Measurements from ENCODE around the gene PLVAP.
A peak's percentile ranks its signal among the peaks of the same experiment; 100 is the strongest.

PLVAP gene, protein sequence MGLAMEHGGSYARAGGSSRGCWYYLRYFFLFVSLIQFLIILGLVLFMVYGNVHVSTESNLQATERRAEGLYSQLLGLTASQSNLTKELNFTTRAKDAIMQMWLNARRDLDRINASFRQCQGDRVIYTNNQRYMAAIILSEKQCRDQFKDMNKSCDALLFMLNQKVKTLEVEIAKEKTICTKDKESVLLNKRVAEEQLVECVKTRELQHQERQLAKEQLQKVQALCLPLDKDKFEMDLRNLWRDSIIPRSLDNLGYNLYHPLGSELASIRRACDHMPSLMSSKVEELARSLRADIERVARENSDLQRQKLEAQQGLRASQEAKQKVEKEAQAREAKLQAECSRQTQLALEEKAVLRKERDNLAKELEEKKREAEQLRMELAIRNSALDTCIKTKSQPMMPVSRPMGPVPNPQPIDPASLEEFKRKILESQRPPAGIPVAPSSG

DNA sequence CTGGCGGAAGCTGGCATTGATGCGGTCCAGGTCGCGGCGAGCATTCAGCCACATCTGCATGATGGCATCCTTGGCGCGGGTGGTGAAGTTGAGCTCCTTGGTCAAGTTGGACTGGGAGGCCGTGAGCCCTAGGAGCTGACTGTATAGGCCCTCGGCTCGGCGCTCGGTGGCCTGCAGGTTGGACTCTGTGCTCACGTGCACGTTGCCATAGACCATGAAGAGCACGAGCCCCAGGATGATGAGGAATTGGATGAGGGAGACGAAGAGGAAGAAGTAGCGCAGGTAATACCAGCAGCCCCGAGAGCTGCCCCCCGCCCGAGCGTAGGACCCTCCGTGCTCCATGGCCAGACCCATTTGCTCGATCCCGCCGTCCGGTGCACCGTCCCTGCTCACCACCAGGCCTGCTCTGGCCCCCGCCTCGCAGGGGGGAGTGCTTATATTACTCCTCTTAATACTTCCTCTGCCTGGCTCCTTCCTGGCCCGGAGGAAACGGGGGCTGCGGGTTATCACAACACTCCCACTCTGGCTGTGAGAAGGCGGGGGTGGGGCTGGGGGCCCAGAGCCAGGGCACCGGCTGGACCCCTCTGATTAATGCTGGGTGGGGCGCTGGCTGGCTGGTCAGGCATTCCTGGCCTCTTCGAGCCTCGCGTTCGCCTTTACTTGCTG, at the start of gene PLVAP:
Gene PLVAP, minus strand, starts transcription at position 408 of the 666 bp plus-strand sequence. Its CDS starts 54 bp downstream, at position 354.
- DNase-seq, result no peak

DNA sequence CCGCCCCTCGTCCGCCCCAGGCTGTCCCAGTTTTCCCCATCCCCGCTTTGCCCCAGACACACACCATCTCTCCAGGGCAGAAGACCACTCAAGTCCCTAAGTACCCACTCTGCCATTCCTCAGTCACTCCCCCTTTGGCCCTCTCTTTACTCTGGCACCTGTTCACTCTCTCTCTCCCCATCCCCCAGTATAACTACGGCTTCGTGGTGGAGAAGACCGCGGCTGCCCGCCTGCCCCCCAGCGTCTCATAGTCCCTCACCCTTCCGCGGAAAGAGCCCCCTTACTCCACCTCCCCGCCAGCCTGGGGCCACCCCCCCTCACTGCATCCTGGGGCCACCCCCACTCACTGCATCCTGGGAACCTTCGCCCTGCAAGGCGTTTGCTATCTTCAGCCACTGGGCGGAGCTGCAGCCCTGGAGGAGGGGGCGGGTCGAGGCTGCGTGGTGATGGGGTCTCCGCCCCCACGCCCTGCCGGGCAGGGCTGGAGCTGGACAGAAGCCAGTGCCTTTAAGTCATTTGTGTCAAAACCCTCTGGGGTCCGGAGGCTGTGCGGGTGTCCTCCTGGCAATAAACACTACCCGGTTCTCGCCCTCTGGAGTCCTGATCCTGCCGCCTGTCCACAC, 47.7 kb upstream of the PLVAP start:
- DNase-seq, result no peak

DNA sequence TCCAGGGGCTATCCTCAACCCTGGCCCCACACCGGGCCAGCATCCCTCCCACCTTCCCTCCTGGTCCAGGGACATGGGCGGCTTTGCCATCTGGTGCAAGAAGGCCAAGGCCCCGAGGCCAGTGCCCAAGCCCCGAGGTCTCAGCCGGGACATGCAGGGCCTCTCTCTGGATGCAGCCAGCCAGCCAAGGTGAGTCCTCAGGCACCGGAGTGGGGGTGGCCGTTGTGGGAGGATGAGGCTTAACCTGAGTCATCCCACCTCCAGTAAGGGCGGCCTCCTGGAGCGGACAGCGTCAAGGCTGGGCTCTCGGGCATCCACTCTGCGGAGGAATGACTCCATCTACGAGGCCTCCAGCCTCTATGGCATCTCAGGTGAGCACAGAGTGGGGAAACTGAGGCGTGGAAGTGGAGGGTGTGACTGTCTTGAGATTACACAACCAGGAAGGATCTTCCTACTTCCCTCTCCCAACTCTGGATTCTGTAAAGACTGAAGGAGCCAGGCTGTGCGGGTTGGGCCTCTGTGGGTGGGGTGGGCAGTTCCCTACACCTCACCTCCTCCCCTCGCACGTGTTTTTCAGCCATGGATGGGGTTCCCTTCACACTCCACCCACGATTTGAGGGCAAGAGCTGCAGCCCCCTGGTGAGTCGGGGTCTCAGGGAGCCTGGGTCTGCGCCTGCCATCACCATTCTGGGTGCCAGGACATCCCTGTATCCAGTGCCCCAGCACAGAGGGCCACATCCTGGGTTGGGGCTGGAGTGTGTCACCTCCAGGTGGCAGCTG, 46.5 kb upstream of the PLVAP start:
- DNase-seq, result no peak

DNA sequence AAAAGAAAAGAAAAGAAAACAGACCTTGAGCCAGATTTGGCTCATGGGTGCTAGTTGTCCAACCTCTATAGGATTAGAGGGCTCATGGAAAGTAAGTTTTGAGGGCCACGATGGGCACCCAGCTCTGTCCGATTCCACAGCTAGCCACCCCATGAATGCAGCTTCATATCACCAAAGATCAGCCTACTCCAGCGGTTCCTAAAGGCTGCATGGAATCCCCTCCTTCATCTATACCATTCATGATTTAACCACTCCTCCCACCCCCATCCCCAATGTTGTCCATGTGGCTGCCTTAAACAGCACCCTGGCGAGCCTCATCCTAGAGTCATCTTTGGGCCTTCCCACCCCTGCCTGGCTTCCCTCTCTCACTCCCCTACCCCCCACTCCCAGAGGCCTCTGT, 44.8 kb upstream of the PLVAP start:
- no peak for DNase-seq

DNA sequence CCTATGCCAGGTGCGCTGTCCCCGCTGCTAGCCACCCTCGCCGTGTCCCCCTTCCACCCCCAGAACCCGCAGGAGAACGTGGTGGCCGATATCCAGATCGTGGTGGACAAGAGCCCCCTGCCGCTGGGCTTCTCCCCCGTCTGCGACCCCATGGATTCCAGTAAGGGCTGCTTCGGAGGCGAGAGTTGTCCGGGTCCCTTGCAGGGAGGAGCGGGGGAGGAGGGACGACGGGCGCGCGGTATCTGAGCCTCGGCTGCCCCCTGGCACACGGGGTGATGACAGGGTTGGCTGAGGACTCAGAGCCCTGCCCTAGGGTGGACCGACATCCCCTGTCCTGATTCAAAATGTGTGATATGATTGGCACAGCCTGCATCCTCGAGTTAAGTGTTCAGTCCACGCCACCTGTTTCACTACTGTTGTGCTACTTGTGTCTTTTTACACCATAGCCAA, 43.4 kb upstream of the PLVAP start:
- no peak for DNase-seq

DNA sequence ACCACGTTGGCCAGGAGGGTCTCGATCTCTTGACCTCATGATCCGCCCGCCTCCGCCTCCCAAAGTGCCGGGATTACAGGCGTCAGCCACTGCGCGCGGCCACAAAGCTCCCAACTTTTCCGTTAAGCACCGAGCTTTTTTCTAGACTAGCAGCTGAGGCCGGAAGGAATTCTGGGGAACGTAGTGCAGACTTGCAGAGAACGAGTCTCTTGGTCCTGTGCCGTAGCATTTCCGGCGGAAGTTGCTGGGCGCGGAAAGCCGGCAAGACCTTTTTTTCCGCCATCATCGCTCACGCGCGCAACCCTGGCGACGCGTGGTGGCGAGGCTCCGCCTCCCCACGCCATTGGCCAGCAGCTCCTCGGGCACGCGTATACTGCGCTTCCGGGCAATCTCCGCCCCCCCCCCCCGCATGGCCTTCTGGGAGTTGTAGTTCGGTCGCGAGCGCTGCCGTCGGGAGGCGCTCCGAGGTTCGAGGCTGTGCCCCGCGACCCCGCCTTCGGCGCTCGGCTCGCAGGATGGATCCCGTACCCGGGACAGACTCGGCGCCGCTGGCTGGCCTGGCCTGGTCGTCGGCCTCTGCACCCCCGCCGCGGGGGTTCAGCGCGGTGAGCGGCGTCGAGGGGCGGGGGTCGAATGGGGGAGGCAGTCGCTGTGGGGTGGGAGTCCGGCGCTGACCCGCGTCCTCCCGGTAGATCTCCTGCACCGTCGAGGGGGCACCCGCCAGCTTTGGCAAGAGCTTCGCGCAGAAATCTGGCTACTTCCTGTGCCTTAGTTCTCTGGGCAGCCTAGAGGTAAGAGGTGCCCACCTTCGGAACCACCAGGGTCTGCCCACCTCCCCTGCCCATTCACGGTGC, 42.7 kb upstream of the PLVAP start, which contains the start of gene MVB12A:
Gene MVB12A, plus strand, starts transcription at position 427 of the 854 bp plus-strand sequence. Its CDS starts 89 bp downstream, at position 516.
- peak; percentile 94 for DNase-seq

DNA sequence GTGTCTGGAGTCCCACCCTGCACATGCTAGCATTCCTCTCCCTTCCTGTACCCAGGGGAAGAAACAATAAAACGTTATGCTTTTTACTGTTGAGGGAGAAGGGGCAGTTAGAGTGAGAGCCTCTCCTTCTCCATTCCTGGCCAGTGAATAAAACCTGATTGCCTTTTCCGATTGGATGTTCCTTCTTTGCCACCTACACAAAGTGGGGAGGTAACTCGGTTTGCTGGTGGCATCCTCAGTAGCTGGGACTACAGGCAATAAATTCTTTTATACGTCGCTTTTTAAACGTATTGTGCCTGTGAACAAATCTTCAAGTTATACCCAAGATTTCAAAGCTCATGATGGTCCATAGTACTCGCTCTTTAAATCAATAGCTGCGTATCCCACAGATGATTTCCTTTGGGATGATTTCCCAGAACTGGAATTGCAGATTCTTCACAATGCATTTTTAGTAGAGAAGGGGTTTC, 42.0 kb upstream of the PLVAP start:
- no peak for DNase-seq

DNA sequence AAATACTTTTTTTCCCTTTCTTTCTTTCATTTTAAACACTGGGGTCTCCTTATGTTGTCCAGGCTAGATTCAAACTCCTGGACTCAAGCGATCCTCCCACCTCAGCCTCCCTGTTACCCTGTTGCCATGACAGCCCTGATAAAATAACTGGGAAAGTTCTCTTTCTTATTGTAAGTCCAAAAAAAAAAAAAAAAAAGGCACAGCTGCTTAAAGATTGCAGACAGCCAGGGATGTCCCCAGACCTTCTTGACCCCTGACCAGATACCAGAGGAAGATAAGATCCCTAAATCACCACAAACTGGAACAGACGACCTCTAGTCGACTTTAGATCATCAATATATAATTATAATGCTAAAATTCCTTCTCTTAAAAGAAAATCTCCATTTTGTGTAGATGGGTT, 41.6 kb upstream of the PLVAP start:
- DNase-seq, result no peak

DNA sequence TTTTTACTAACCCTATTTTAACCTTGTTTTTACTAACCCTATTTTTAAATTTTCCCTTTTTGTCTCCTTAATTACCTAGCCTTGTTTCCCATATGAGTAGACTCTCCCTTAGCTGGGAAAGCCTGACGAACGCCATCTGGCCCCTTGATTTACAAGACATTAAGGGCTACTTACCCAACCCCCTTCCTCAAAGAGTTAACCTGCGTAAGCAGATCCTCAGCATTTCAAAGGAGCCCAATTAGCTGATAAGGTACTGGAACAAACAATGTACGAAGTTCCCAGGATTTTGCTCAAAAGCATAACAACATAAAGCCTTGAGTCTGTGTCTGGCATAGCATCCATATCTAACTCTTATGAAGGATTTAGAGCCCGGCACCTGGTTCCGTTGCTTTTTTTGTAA, 38.0 kb upstream of the PLVAP start:
- no peak for DNase-seq

DNA sequence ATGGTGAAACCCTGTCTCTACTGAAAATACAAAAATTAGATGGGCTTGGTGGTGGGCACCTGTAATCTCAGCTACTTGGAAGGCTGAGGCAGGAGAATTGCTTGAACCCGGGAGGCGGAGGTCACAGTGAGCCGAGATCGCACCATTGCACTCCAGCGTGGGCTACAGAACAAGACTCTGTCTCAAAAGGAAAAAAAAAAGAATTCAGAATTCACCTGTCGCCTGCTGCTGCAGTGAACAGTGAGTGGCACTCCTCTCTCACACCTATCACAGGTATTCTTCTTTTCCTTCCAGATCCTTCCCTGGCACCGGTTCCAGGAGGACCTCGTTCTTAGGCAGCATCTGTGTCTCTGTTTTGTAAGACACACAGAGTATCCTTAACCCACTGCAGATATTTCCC, 37.0 kb upstream of the PLVAP start:
- no peak for DNase-seq

DNA sequence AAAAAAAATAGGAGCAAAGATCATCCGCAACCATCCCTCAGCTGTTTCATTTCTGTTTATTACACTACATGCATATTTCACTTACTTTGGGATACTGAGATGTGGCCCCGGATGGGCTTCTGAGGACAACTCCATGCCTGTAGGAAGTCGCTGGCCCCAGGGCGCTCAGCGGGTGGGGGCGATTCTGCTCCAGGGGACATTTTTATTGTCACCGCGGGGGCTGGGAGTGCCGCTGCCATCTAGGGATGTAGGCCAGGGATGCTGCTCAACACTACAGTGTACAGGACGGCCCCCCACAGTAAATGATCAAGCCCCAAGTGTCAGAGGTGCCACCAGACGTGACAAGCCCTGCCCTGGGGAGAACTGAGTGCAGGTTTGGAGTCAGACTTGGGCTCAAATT, 34.7 kb upstream of the PLVAP start:
- DNase-seq, result no peak

DNA sequence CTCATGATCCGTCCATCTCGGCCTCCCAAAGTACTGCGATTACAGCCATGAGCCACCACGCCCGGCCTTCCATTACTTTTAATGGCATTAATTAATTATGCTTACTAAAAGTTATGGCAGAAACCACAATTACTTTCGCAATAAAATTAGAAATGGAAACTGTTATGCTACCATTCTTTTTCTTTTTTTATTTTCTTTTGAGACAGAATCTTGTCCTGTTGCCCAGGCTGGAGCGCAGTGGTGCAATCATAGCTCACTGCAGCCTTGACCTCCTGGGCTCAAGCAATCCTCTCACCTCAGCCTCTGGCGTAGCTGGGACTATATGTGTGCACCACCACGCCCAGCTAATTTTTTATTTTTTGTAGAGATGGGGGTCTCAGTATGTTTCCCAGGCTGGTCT, 32.8 kb upstream of the PLVAP start:
- no peak for DNase-seq

DNA sequence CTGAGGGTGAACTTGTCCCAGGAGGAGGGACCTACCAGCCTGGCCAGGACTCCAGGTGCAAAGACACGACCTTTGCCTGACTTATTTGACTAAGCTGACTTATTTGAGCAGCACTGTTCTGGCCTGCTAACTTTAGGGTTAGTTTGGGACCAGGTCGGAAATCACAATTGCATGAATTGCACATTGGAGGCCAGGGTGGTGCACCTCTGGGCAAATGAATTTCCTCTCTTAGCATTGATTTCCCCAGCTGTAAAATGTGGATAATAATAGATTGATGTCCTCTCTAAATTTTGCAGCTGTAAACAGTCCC, 29.7 kb upstream of the PLVAP start:
- DNase-seq, result no peak

DNA sequence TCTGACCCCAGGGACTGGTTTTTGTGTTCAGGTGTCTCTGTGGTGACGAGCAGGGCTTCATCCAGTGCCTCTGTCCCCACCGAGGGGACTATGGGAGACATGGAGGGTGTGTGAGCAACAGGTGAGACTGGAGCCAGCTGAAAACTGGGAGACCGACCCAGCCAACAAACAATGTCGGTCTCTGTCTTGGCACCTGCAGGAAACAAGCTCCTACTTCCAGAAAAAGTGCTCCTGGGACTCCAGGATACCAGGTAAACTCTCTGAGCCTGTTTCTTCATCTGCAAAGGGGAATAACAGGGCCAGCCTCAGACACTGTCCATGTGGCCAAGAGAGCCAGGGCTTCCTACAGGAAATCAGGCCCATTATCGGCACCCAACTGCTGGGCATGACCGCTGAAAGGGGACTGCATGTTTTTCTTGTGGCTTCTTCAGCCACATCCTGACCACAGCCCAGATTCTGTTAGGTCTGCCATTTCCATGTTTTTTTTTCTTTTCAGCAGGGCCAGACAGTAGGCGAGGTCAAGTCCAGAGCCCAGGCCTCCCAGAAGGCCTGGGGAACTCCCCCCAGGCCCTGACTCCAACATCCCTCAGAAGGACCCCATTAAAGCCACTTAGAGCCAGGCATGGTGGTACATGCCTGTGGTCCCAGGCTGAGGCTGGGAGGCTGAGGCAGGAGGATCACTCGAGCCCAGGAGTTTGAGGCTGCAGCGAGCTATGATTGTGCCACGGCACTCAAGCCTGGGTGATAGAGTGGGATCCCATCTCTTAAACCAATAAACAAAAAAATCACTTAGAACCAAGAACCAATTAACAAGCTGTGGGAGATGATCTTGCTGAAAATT, 29.1 kb upstream of the PLVAP start:
- DNase-seq, result no peak

DNA sequence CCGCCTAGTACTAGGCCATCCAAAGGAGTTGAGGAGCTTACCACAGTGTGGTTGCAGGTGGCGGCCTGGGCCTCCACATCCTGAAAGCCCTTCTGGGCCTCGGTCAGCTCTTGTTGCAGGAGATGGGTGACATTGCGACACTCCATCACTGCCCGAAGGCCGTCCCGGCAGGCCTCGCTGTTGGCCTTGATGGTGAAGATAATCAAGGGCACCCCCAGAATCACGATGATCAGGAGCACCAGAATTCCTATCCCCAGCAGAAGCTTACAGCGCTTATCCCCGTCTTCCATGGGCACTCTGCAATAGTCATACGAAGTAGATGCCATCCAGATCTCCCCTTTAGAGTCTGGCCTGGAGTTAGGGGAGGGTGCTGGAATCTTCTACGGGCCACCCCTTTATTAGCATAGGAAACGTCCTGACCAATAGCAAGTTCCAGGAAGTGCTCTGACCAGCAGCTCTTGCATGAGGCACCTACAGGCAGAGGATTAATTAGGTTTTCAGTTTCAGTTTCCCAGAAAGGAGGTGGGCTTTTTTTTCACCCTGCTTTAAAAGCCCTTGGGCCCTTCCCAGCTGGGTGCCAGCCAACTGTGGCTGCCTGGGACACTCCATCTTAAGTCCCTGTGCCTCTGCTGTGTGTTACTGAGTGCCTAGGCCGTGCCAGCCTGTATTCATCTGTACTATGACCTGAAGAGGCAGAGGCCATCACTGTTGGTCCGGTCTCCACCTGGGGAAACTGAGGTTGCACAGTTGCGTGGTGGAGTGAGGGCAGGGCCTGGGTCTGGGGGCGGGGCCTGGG, 28.3 kb upstream of the PLVAP start, which contains the start of gene BST2:
Gene BST2, minus strand, starts transcription at position 381 of the 796 bp plus-strand sequence. Its CDS starts 55 bp downstream, at position 326.
- DNase-seq, result peak; percentile 26

DNA sequence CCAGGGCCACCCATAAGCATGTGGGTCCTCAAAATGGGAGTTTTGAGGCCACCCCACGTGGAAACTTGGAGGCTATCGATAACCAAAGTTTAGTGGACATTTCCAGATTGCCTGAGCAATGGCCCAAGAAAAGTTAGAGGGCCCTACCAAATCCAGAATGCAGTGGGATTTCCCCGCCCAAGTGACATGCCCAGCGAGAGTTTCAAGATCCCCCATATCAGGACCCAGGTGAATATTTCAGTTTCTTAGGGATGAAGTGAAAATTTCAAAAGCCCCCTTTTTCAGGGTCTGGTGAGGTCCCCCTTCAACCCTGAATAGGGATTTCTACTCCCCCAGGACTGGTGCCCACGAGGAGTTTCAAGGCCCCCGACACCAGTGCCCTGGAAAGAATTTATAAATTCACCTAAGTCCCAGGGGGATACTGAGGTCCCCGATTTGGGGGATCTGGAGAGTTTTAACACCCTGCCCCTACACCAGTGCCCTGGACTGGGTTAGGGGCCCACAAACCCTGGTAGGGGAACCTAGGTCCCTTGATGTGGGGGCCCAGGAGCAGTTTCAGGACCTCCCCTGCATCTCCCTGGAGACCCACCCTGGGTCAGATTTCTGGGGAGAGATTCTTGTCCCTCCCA, 27.6 kb upstream of the PLVAP start:
- no peak for DNase-seq

DNA sequence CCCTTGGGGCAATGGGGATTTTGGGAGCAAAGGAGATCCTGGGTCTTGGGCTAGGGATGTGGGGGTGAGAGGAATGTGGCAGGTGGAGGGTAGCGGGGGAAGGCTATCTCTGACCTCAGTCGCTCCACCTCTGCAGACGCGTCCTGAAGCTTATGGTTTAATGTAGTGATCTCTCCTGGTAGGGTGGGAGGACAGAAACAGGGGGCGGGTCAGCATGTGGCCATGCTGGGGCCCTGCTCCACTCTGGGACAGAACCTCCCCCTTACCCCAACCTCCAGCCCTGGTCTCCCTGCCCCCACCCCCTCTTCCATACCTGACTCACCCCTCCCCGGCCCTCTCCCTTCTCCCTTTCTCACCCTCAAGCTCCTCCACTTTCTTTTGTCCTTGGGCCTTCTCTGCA, 26.9 kb upstream of the PLVAP start:
- DNase-seq, result no peak

DNA sequence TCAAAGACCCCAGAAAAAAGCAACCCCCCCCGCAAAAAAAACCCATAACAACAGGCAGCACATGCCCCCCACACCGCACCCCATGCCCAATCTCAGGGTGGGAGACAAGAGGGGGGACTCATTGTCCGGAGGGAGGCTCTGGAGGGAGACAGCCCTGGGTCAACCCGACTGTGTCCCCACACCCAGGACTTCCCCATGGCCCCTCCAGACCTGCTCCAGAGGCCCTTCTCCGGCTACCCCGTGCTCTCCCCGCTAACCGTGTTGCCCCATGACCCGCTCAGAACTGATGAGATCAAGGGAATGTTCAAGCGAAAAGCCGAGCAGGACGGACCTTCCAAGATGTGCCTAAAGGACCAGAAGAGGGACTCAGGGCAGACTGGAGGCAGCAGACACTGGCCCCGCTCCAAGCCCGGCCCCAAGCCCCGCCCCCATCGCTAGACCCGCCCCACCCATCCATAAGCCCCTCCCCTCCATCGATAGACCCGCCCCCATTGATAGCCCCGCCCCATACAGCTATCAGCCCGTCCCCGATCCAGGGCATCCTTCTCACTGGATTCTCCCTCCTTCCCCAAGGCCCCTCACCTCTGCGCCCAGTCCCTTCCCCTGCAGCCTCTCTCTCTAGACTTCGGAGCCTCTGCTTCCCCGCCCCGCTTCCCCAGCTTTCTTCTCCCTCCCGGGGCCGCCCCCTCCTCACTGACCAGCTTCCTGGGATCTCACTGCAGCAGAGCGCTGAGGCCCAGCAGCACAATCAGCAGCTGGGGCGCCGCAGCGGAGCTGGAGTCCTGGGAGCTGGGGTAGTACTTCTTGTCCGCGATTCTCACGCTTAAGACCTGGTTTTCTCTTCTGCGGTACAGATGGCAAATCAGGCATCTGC, 26.1 kb upstream of the PLVAP start:
- DNase-seq, result no peak

DNA sequence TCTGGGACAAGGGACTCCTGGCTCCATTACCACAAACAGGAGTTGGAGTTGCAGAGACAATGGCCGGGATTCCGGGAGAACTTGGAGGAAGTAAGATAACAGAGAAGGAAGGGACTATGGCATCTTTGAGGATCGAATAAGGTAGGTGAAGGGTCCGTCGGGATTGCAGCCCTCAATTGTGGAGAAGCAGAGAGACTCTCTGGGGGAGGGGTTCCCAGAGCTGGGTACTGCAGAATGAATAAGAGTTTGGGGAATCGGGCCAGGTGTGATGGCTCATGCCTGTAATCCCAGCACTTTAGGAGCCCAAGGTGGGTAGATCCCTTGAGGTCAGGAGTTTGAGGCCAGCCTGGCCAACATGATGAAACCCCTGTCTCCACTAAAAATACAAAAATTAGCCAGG, 24.5 kb upstream of the PLVAP start:
- DNase-seq, result no peak

Measured in activated effector memory CD4-positive, alpha-beta T cell treated with Interleukin-2 at 50 U/mL for 16 hours (primary cell).